HepG2 (cell line): Measurements from ENCODE around the gene CLDN3. TPM values are rescaled to one million over a fixed set of nuclear protein-coding genes. Genes with fewer than 3 reads are reported as not detected.

Experiments
- ATAC-seq: fragments of 200-7000 bp; cut with Tn5 transposase; 3 replicates; pipeline ENCODE4 v1.9.1; 2020; ENCODE audit warnings: mild to moderate bottlenecking, moderate library complexity
- BruUV-seq: library from RNA; stranded (reverse); fragments of 400-500 nt; replicated peaks from 2 replicates; lab custom pipeline; 2021; lab: Mats Ljungman, UMichigan
- CTCF ChIA-PET: fragments of 300-600 bp; formaldehyde crosslinking; extraction: SDS; loops from one replicate; lab custom pipeline; 2021; ENCODE audit warnings: low total read pairs, inconsistent platforms, low intra/inter-chr PET ratio; lab: Yijun Ruan, JAX
- POLR2A ChIA-PET: fragments of 350-600 bp; sonication (Branson Sonifier 250); formaldehyde crosslinking; loops from one replicate; lab custom pipeline; 2020; ENCODE audit warnings: antibody characterized with exemption, inconsistent platforms; lab: Yijun Ruan, JAX
- DNase-seq: peaks from one replicate; pipeline ENCODE4 v3.0.0-alpha.2; 2015; ENCODE audit warnings: low spot score
- FAIRE-seq: peaks from 3 replicates; lab custom pipeline; 2011; peaks lifted over from hg19 to GRCh38; lab: Jason Lieb, UNC
- H2AFZ ChIP-seq: one replicate; pipeline ENCODE4 v1.6.1; 2011; ENCODE audit warnings: low read length, inconsistent platforms
- H3K27ac ChIP-seq: fragments of 300-600 bp; 3 replicates; pipeline ENCODE4 v1.8.0; 2011; ENCODE audit warnings: mixed run types, mild to moderate bottlenecking, mixed read lengths, low read length, inconsistent platforms; ENCODE audit not compliant: insufficient read depth; ENCODE audit errors: extremely low read length
- H3K27me3 ChIP-seq, 2 experiments: fragments of 200-600 bp in 1 of 2; 2 replicates in 1 of 2; 3 replicates in 1 of 2; pipeline versions ENCODE4 v1.6.0 to v1.8.0; 2011; ENCODE audit warnings: low read length in 2 of 2, mild to moderate bottlenecking in 2 of 2, moderate library complexity in 2 of 2, inconsistent platforms in 1 of 2; ENCODE audit not compliant: insufficient read depth in 2 of 2, control insufficient read depth in 1 of 2
- H3K36me3 ChIP-seq, 2 experiments: fragments of 200-600 bp in 1 of 2; replicated peaks in 1 of 2; 2 replicates in 1 of 2; 3 replicates in 1 of 2; pipeline versions ENCODE4 v1.5.1 to v1.8.0; 2011; ENCODE audit warnings: low read length in 2 of 2, inconsistent platforms in 1 of 2; ENCODE audit not compliant: insufficient read depth in 2 of 2, control insufficient read depth in 1 of 2
- H3K4me1 ChIP-seq: 2 replicates; pipeline ENCODE4 v1.5.1; 2012; ENCODE audit warnings: low read length, inconsistent platforms; ENCODE audit not compliant: insufficient read depth
- H3K4me2 ChIP-seq: 2 replicates; pipeline ENCODE4 v1.6.0; 2011; ENCODE audit warnings: low read depth, low read length, inconsistent platforms
- H3K4me3 ChIP-seq, 3 experiments: fragments of 200-600 bp in 1 of 3; sonication (generic), shearing (Covaris generic) in 1 of 3; replicated peaks in 1 of 3; 2 replicates each; pipeline ENCODE4 v1.5.1; 2011 to 2016; ENCODE audit warnings: low read length in 3 of 3, inconsistent platforms in 2 of 3, low read depth in 2 of 3, mild to moderate bottlenecking in 2 of 3, control low read depth in 1 of 3, mixed read lengths in 1 of 3; ENCODE audit not compliant: insufficient read depth in 1 of 3
- H3K79me2 ChIP-seq: one replicate; pipeline ENCODE4 v1.6.1; 2011; ENCODE audit warnings: low read length, inconsistent platforms; ENCODE audit not compliant: insufficient read depth
- H3K9ac ChIP-seq: 2 replicates; pipeline ENCODE4 v1.6.0; 2011; ENCODE audit warnings: mild to moderate bottlenecking, low read depth, low read length, inconsistent platforms; ENCODE audit not compliant: insufficient read depth
- H3K9me3 ChIP-seq: 2 replicates; pipeline ENCODE4 v1.5.1; 2012; ENCODE audit warnings: mild to moderate bottlenecking, low read length
- H4K20me1 ChIP-seq: 2 replicates; pipeline ENCODE4 v1.6.0; 2011; ENCODE audit warnings: inconsistent platforms, mild to moderate bottlenecking, low read length, moderate library complexity; ENCODE audit not compliant: insufficient read depth
- ARNT2 ChIP-seq: sonication (generic); formaldehyde crosslinking; IDR thresholded peaks from 2 replicates; pipeline ENCODE4 v1.8.0; 2022; ENCODE audit warnings: mild to moderate bottlenecking, low read depth, missing genetic modification reagents, moderate library complexity
- CEBPB ChIP-seq: IDR thresholded peaks from 2 replicates; pipeline ENCODE4 v1.6.1; 2011; ENCODE audit warnings: low read depth, low read length, improper control_type of control experiment, borderline replicate concordance
- CEBPG ChIP-seq: IDR thresholded peaks from 2 replicates; pipeline ENCODE4 v1.6.1; 2016
- FUBP1 ChIP-seq: sonication (generic); formaldehyde crosslinking; IDR thresholded peaks from 2 replicates; pipeline ENCODE4 v1.5.1; 2020; ENCODE audit warnings: missing genetic modification reagents, mild to moderate bottlenecking, borderline replicate concordance
- KLF12 ChIP-seq: sonication (generic); formaldehyde crosslinking; IDR thresholded peaks from 2 replicates; pipeline ENCODE4 v1.4.0; 2020; ENCODE audit warnings: missing genetic modification reagents, borderline replicate concordance
- NFIC ChIP-seq: IDR thresholded peaks from 2 replicates; pipeline ENCODE4 v1.6.1; 2012; ENCODE audit warnings: mild to moderate bottlenecking, low read length, inconsistent platforms
- NFKB2 ChIP-seq: sonication (generic); formaldehyde crosslinking; IDR thresholded peaks from 2 replicates; pipeline ENCODE4 v1.4.0; 2020; ENCODE audit warnings: missing genetic modification reagents, borderline replicate concordance
- NR2C2 ChIP-seq: sonication (generic); formaldehyde crosslinking; IDR thresholded peaks from 2 replicates; pipeline ENCODE4 v1.4.0; 2020; ENCODE audit warnings: missing genetic modification reagents, mild to moderate bottlenecking, moderate library complexity, borderline replicate concordance
- SALL2 ChIP-seq: sonication (generic); formaldehyde crosslinking; IDR thresholded peaks from 2 replicates; pipeline ENCODE4 v1.8.1; 2023; ENCODE audit warnings: mild to moderate bottlenecking, missing genetic modification reagents, inconsistent platforms
- SP1 ChIP-seq, 2 experiments: fragments of 450-650 bp in 1 of 2; sonication (generic) in 1 of 2; formaldehyde crosslinking in 1 of 2; IDR thresholded peaks; 2 replicates each; pipeline versions ENCODE4 v1.4.0 to v1.6.1; 2016 to 2020; ENCODE audit warnings: missing genetic modification reagents in 1 of 2
- SP4 ChIP-seq: sonication (generic); formaldehyde crosslinking; IDR thresholded peaks from 2 replicates; pipeline ENCODE4 v1.8.1; 2023; ENCODE audit warnings: mild to moderate bottlenecking, missing genetic modification reagents
- ZNF121 ChIP-seq: sonication (generic); formaldehyde crosslinking; IDR thresholded peaks from 2 replicates; pipeline ENCODE4 v1.5.0; 2020; ENCODE audit warnings: mild to moderate bottlenecking, missing genetic modification reagents
- ZNF768 ChIP-seq: sonication (generic); formaldehyde crosslinking; IDR thresholded peaks from 2 replicates; pipeline ENCODE4 v1.4.0; 2020; ENCODE audit warnings: missing genetic modification reagents
- WGBS: methylation state at CpG from one replicate; pipeline ENCODE4 v1.1.6; 2017; ENCODE audit warnings: low lambda C conversion rate; 5-methylcytosine and 5-hydroxymethylcytosine counted together
- in situ Hi-C: cut with HindIII; loops from 2 replicates; pipeline ENCODE4 v1.10.0; 2017; ENCODE audit warnings: low pct_unique_long_range_greater_than_20kb; ENCODE audit not compliant: extremely low pct_ligation_motif_present
- intact Hi-C: fragments of 100-400 bp; cut with micrococcal nuclease; formaldehyde crosslinking; loops from one replicate; pipeline ENCODE4 v1.10.0; 2022; ENCODE audit not compliant: unreplicated experiment
- polyA plus RNA-seq, 8 experiments: library from polyadenylated mRNA; depleted of rRNA in 3 of 8; stranded (reverse) in 7 of 8; unstranded in 1 of 8; fragments of >200 nt; fragmentation: Illumina TruSeq in 4 of 8; extraction: Trizol in 4 of 8; gene quantifications; 2 replicates each; pipeline versions ENCODE4 v1.2.1 to v1.2.3, GENCODE V29; 2011 to 2016; ENCODE audit warnings: low read depth in 4 of 8, missing spikeins in 1 of 8, mixed read lengths in 1 of 8; ENCODE audit not compliant: insufficient read depth in 1 of 8
- small RNA-seq, 3 experiments: library from RNA; depleted of rRNA; stranded (forward); fragments of <200 nt; gene quantifications; one replicate each; pipeline ENCODE3, GENCODE V24; 2012; ENCODE audit warnings: low read depth in 2 of 3, low replicate concordance in 1 of 3; ENCODE audit not compliant: insufficient read length in 3 of 3, insufficient read depth in 2 of 3
- total RNA-seq, 5 experiments: library from RNA; depleted of rRNA; stranded (reverse); fragments of >200 nt; fragmentation: Illumina TruSeq; extraction: Trizol; gene quantifications; 2 replicates each; pipeline ENCODE4 v1.2.3, GENCODE V29; 2016; ENCODE audit warnings: low read depth in 1 of 5

CLDN3 gene
- total and polyA plus RNA-seq, 2 of the 13 experiments (the other 11 are each of a cell fraction or from before 2014, with no cell fraction given) = 0.31 to 0.51 TPM

- peaks cover 0 to 1% of the 10 kb centered on the region in 2 experiments; a peak in 1 of 5 replicates for H3K27me3 ChIP-seq
- no peaks in the 10 kb centered on the region for H3K9me3 ChIP-seq
- H3K79me2 ChIP-seq = no peaks in the 10 kb centered on the region
- H3K36me3 ChIP-seq = no peaks in the 10 kb centered on the region
- H3K4me3 ChIP-seq = peak overlapping the region; percentile 47 to 87 (median 47); a peak in 4 of 6 replicates
- intact Hi-C loops = loop anchor here (5.0 kb wide), 2 partner anchors 37 to 52 kb away; partner anchors contain the start of genes BUD23, DNAJC30 and VPS37D
- no peak for TF ChIP-seq NR2C2 (CRISPR knock-in tag)
- TF ChIP-seq KLF12 (CRISPR knock-in tag) = 0 out of 2 replicates have a peak, but pooled peaks have one; percentile 5
- no peak for TF ChIP-seq NFKB2 (CRISPR knock-in tag)
- TF ChIP-seq FUBP1 (CRISPR knock-in tag) = no peak
- 0 out of 2 replicates have a peak, but pooled peaks have one; percentile 8 for TF ChIP-seq ARNT2 (CRISPR knock-in tag)
- TF ChIP-seq SP1 (IDR thresholded peaks at IDR 0.05) = no peak
- peak; percentile 12; the same call in 1 of the 2 replicates for TF ChIP-seq SP1 (CRISPR knock-in tag; IDR thresholded peaks at IDR 0.05)
- TF ChIP-seq SP4 (CRISPR knock-in tag) = 0 out of 2 replicates have a peak, but pooled peaks have one; percentile 18
- peak; percentile 46; the same call in 1 of the 2 replicates for TF ChIP-seq ZNF768 (CRISPR knock-in tag)
- no peak for TF ChIP-seq NFIC
- TF ChIP-seq CEBPG (CRISPR knock-in tag) = peak; percentile 15; the same call in 1 of the 2 replicates
- TF ChIP-seq SALL2 (CRISPR knock-in tag) = 0 out of 2 replicates have a peak, but pooled peaks have one; percentile 7
- peak; percentile 88 for TF ChIP-seq ZNF121 (CRISPR knock-in tag)
- TF ChIP-seq CEBPB = peak; percentile 41; the same call in 1 of the 2 replicates
- 12% methylated on average over 6 of the region's 16 CpGs for WGBS
- no peak for DNase-seq
- in situ Hi-C loops = loop anchor here (5.0 kb wide), 1 partner anchor 112 kb away; no protein-coding TSS in a partner anchor
- BruUV-seq = no TSS peak
- no peak overlapping the region for H2AFZ ChIP-seq
- ChIA-PET POLR2A (interaction anchor here (0.7 to 1.6 kb wide), 7 partner anchors 13 to 119 kb away, joined by 3 to 8 read pairs (median 4); partner anchors contain the start of gene MLXIPL), CTCF (no interaction called here)
- H3K4me2 ChIP-seq = peak overlapping the region; percentile 74
- H3K4me1 ChIP-seq = peaks cover 47% of the 10 kb centered on the region
- H3K9ac ChIP-seq = no peak overlapping the region
- FAIRE-seq = no peak
- H4K20me1 ChIP-seq = peaks cover 7% of the 10 kb centered on the region
- peak; percentile 4; the same call in 2 of the 3 replicates for ATAC-seq
- no peak overlapping the region for H3K27ac ChIP-seq
Observed at GRCh38 chr7:73719806-73720169, 50.3 kb downstream of the CLDN3 start.

Small RNAs within 50 kb of the gene (small RNA-seq; reads per million reads assigned to genes)
- 0 reads per million in 3 experiments for gene RN7SL265P

Other genes starting within 250 kb of the CLDN3 start
- gene BAZ1B, start 248.0 kb downstream of the CLDN3 start, total RNA-seq (2016; rRNA removed; fragmentation: Illumina TruSeq; extraction: Trizol) = 69.4 and 93.4 TPM in 2 replicates
- 16.0 and 18.6 TPM in 2 replicates for gene BAZ1B, start 248.0 kb downstream of the CLDN3 start, polyA plus RNA-seq (2011; rRNA removed)
- gene BCL7B, start 212.6 kb downstream of the CLDN3 start, total RNA-seq (2016; rRNA removed; fragmentation: Illumina TruSeq; extraction: Trizol) = 22.1 and 24.3 TPM in 2 replicates
- gene BCL7B, start 212.6 kb downstream of the CLDN3 start, polyA plus RNA-seq (2011; rRNA removed) = 38.2 and 38.3 TPM in 2 replicates
- gene TBL2, start 191.7 kb downstream of the CLDN3 start, total RNA-seq (2016; rRNA removed; fragmentation: Illumina TruSeq; extraction: Trizol) = 17.7 and 47.2 TPM in 2 replicates
- 43.4 and 51.8 TPM in 2 replicates for gene TBL2, start 191.7 kb downstream of the CLDN3 start, polyA plus RNA-seq (2011; rRNA removed)
- 17.2 and 51.6 TPM in 2 replicates for gene MLXIPL, start 145.7 kb downstream of the CLDN3 start, total RNA-seq (2016; rRNA removed; fragmentation: Illumina TruSeq; extraction: Trizol)
- 60.1 and 66.2 TPM in 2 replicates for gene MLXIPL, start 145.7 kb downstream of the CLDN3 start, polyA plus RNA-seq (2011; rRNA removed)
- 4.9 and 6.3 TPM in 2 replicates for gene VPS37D, start 102.4 kb downstream of the CLDN3 start, total RNA-seq (2016; rRNA removed; fragmentation: Illumina TruSeq; extraction: Trizol)
- 3.8 and 5.7 TPM in 2 replicates for gene VPS37D, start 102.4 kb downstream of the CLDN3 start, polyA plus RNA-seq (2011; rRNA removed)
- 3.0 and 3.3 TPM in 2 replicates for gene DNAJC30, start 86.8 kb downstream of the CLDN3 start, total RNA-seq (2016; rRNA removed; fragmentation: Illumina TruSeq; extraction: Trizol)
- gene DNAJC30, start 86.8 kb downstream of the CLDN3 start, polyA plus RNA-seq (2011; rRNA removed) = 3.5 and 3.8 TPM in 2 replicates
- 37.5 and 47.5 TPM in 2 replicates for gene BUD23, start 86.7 kb downstream of the CLDN3 start, total RNA-seq (2016; rRNA removed; fragmentation: Illumina TruSeq; extraction: Trizol)
- 50.3 and 54.5 TPM in 2 replicates for gene BUD23, start 86.7 kb downstream of the CLDN3 start, polyA plus RNA-seq (2011; rRNA removed)
- gene STX1A, start 50.6 kb downstream of the CLDN3 start, total RNA-seq (2016; rRNA removed; fragmentation: Illumina TruSeq; extraction: Trizol) = 2.9 and 6.1 TPM in 2 replicates
- gene STX1A, start 50.6 kb downstream of the CLDN3 start, polyA plus RNA-seq (2011; rRNA removed) = 12.2 and 14.8 TPM in 2 replicates
- gene ABHD11, start 31.5 kb downstream of the CLDN3 start, total RNA-seq (2016; rRNA removed; fragmentation: Illumina TruSeq; extraction: Trizol) = 6.4 and 7.0 TPM in 2 replicates
- gene ABHD11, start 31.5 kb downstream of the CLDN3 start, polyA plus RNA-seq (2011; rRNA removed) = 7.1 and 8.1 TPM in 2 replicates
- gene CLDN4, start 60.7 kb upstream of the CLDN3 start, total RNA-seq (2016; rRNA removed; fragmentation: Illumina TruSeq; extraction: Trizol) = 9.4 and 28.2 TPM in 2 replicates
- gene CLDN4, start 60.7 kb upstream of the CLDN3 start, polyA plus RNA-seq (2011; rRNA removed) = 35.7 and 47.4 TPM in 2 replicates
- gene METTL27, start 72.2 kb upstream of the CLDN3 start, total RNA-seq (2016; rRNA removed; fragmentation: Illumina TruSeq; extraction: Trizol) = 1.2 and 2.0 TPM in 2 replicates
- 3.0 and 3.6 TPM in 2 replicates for gene METTL27, start 72.2 kb upstream of the CLDN3 start, polyA plus RNA-seq (2011; rRNA removed)
- not detected in 2 replicates for gene TMEM270, start 90.9 kb upstream of the CLDN3 start, total RNA-seq (2016; rRNA removed; fragmentation: Illumina TruSeq; extraction: Trizol)
- gene TMEM270, start 90.9 kb upstream of the CLDN3 start, polyA plus RNA-seq (2011; rRNA removed) = not detected in 2 replicates